SK-N-SH (cell line): ENCODE results near the gene FAM120B. TPM values are rescaled to one million over a fixed set of nuclear protein-coding genes. Genes with fewer than 3 reads are reported as not detected.
A peak's percentile ranks its signal among the peaks of the same experiment; 100 is the strongest.

ENCODE experiments used
- CTCF ChIA-PET: fragments of 300-600, 350-600 bp; formaldehyde crosslinking; extraction: SDS; loops from one replicate; lab custom pipeline; 2021; lab: Yijun Ruan, JAX
- POLR2A ChIA-PET: fragments of 350-600 bp; sonication (Branson Sonifier 250); formaldehyde crosslinking; extraction: SDS; loops from one replicate; lab custom pipeline; 2020; ENCODE audit warnings: antibody characterized with exemption, inconsistent platforms; lab: Yijun Ruan, JAX
- DNase-seq: peaks from one replicate; pipeline ENCODE4 v3.0.0; 2012
- H2AFZ ChIP-seq: fragments of 200-600 bp; sonication (generic); 2 replicates; pipeline ENCODE4 v1.8.1; 2016; ENCODE audit warnings: antibody characterized with exemption, mild to moderate bottlenecking, low read depth
- H3F3A ChIP-seq: fragments of 200-600 bp; sonication (generic); replicated peaks from 2 replicates; pipeline ENCODE3; 2016; ENCODE audit warnings: antibody characterized with exemption, mild to moderate bottlenecking; ENCODE audit not compliant: insufficient read depth
- H3K27ac ChIP-seq, 2 experiments: fragments of 200-500 bp in 1 of 2; fragments of 200-600 bp in 1 of 2; sonication (Bioruptor generic) in 1 of 2; sonication (generic), shearing (Covaris generic) in 1 of 2; 2 replicates each; pipeline versions ENCODE4 v1.5.1 to v1.6.1; 2014 to 2016; ENCODE audit warnings: low read depth in 2 of 2, inconsistent platforms in 1 of 2, low read length in 1 of 2, mild to moderate bottlenecking in 1 of 2, mixed read lengths in 1 of 2
- H3K27me3 ChIP-seq: fragments of 200-600 bp; sonication (generic), shearing (Covaris generic); 2 replicates; pipeline ENCODE4 v1.6.1; 2016; ENCODE audit warnings: mixed run types; ENCODE audit not compliant: insufficient read depth
- H3K36me3 ChIP-seq, 2 experiments: fragments of 200-500 bp in 1 of 2; fragments of 200-600 bp in 1 of 2; sonication (Bioruptor generic) in 1 of 2; sonication (generic) in 1 of 2; replicated peaks in 1 of 2; 2 replicates each; pipeline versions ENCODE3 to v1.5.1; 2014 to 2016; ENCODE audit warnings: low read length in 1 of 2, mild to moderate bottlenecking in 1 of 2; ENCODE audit not compliant: insufficient read depth in 2 of 2, control insufficient read depth in 1 of 2
- H3K4me1 ChIP-seq, 2 experiments: fragments of 200-500 bp in 1 of 2; fragments of 200-600 bp in 1 of 2; sonication (Bioruptor generic) in 1 of 2; sonication (generic), shearing (Covaris generic) in 1 of 2; 2 replicates each; pipeline versions ENCODE4 v1.5.1 to v1.6.1; 2014 to 2016; ENCODE audit warnings: low read depth in 1 of 2, low read length in 1 of 2, mixed run types in 1 of 2; ENCODE audit not compliant: insufficient read depth in 2 of 2, control insufficient read depth in 1 of 2
- H3K4me2 ChIP-seq: fragments of 200-600 bp; sonication (generic), shearing (Covaris generic); 2 replicates; pipeline ENCODE4 v1.6.1; 2017; ENCODE audit warnings: mixed run types
- H3K4me3 ChIP-seq, 2 experiments: fragments of 200-500 bp in 1 of 2; fragments of 200-600 bp in 1 of 2; sonication (Bioruptor generic) in 1 of 2; sonication (generic), shearing (Covaris generic) in 1 of 2; 2 replicates each; pipeline versions ENCODE4 v1.5.1 to v1.8.1; 2014 to 2016; ENCODE audit warnings: low read depth in 2 of 2, inconsistent platforms in 1 of 2, low read length in 1 of 2, mild to moderate bottlenecking in 1 of 2, mixed read lengths in 1 of 2, moderate library complexity in 1 of 2
- H3K79me2 ChIP-seq: fragments of 200-600 bp; sonication (generic); 2 replicates; pipeline ENCODE4 v1.8.1; 2017; ENCODE audit warnings: mild to moderate bottlenecking; ENCODE audit not compliant: insufficient read depth
- H3K9ac ChIP-seq: fragments of 200-600 bp; sonication (generic); 2 replicates; pipeline ENCODE4 v1.6.1; 2017; ENCODE audit warnings: mixed run types
- H3K9me2 ChIP-seq: fragments of 200-600 bp; sonication (generic); 2 replicates; pipeline ENCODE4 v1.6.1; 2017; ENCODE audit warnings: mixed run types
- H3K9me3 ChIP-seq: fragments of 200-600 bp; sonication (generic); 2 replicates; pipeline ENCODE4 v1.6.1; 2017; ENCODE audit warnings: mixed run types, mild to moderate bottlenecking, moderate library complexity
- H4K20me1 ChIP-seq: fragments of 200-600 bp; sonication (generic); 2 replicates; pipeline ENCODE4 v1.6.1; 2017; ENCODE audit warnings: mild to moderate bottlenecking, mixed run types; ENCODE audit not compliant: insufficient read depth
- CHD2 ChIP-seq: fragments of 150-350 bp; IDR thresholded peaks from 2 replicates; pipeline ENCODE4 v1.6.1; 2018; ENCODE audit warnings: low read length; ENCODE audit not compliant: partially characterized antibody
- EP300 ChIP-seq, 2 experiments: IDR thresholded peaks; 2 replicates each; pipeline versions ENCODE4 v1.4.0 to v1.6.1; 2012; ENCODE audit warnings: borderline replicate concordance in 1 of 2, low read depth in 1 of 2, low read length in 1 of 2
- FOSL2 ChIP-seq: IDR thresholded peaks from 2 replicates; pipeline ENCODE4 v1.4.0; 2012; ENCODE audit warnings: low read depth, mild to moderate bottlenecking, moderate library complexity, borderline replicate concordance
- FOXM1 ChIP-seq: IDR thresholded peaks from 2 replicates; pipeline ENCODE4 v1.4.0; 2012; ENCODE audit warnings: low read depth, mild to moderate bottlenecking
- GABPA ChIP-seq: IDR thresholded peaks from 2 replicates; pipeline ENCODE4 v1.4.0; 2012; ENCODE audit warnings: low read depth, mild to moderate bottlenecking
- GATA2 ChIP-seq: sonication (generic); formaldehyde crosslinking; IDR thresholded peaks from 2 replicates; pipeline ENCODE4 v1.5.0; 2020; ENCODE audit warnings: mild to moderate bottlenecking, missing genetic modification reagents
- JUND ChIP-seq: IDR thresholded peaks from 2 replicates; pipeline ENCODE4 v1.4.0; 2012
- NFIC ChIP-seq: IDR thresholded peaks from 2 replicates; pipeline ENCODE4 v1.4.0; 2012; ENCODE audit warnings: borderline replicate concordance
- REST ChIP-seq: IDR thresholded peaks from 2 replicates; pipeline ENCODE4 v1.6.1; 2012; ENCODE audit warnings: mild to moderate bottlenecking, low read depth, low read length, moderate library complexity
- TAF1 ChIP-seq: IDR thresholded peaks from 2 replicates; pipeline ENCODE4 v1.6.1; 2012; ENCODE audit warnings: low read depth, mild to moderate bottlenecking, low read length, moderate library complexity, borderline replicate concordance
- USF1 ChIP-seq: IDR thresholded peaks from 2 replicates; pipeline ENCODE4 v1.4.0; 2012; ENCODE audit warnings: low read depth, borderline replicate concordance
- YY1 ChIP-seq: IDR thresholded peaks from 2 replicates; pipeline ENCODE4 v1.4.0; 2012; ENCODE audit warnings: low read depth, mild to moderate bottlenecking
- ZBTB33 ChIP-seq: IDR thresholded peaks from 2 replicates; pipeline ENCODE4 v1.4.0; 2012; ENCODE audit warnings: low read depth, borderline replicate concordance
- WGBS: methylation state at CpG from one replicate; pipeline ENCODE4 v1.1.6; 2017; ENCODE audit warnings: low lambda C conversion rate; 5-methylcytosine and 5-hydroxymethylcytosine counted together
- polyA plus RNA-seq, 3 experiments: library from polyadenylated mRNA; depleted of rRNA; stranded (reverse); fragments of >200 nt; gene quantifications; 2 replicates each; pipeline ENCODE4 v1.2.3, GENCODE V29; 2012
- TF ChIP-seq, protein P1 (sequence below): fragments of 150-350 bp; IDR thresholded peaks from 2 replicates; pipeline ENCODE4 v1.6.1; 2017; ENCODE audit warnings: antibody characterized with exemption, low read length, low read depth, borderline replicate concordance
- TF ChIP-seq, protein P2 (sequence below): fragments of 200-600 bp; sonication (generic); IDR thresholded peaks from 2 replicates; pipeline ENCODE4 v1.6.1; 2017; ENCODE audit warnings: antibody characterized with exemption, mild to moderate bottlenecking, moderate library complexity

Gene FAM120B
- polyA plus RNA-seq, 1 of the 3 experiments (the other 2 are of a cell fraction): 7.7 TPM

DNA sequence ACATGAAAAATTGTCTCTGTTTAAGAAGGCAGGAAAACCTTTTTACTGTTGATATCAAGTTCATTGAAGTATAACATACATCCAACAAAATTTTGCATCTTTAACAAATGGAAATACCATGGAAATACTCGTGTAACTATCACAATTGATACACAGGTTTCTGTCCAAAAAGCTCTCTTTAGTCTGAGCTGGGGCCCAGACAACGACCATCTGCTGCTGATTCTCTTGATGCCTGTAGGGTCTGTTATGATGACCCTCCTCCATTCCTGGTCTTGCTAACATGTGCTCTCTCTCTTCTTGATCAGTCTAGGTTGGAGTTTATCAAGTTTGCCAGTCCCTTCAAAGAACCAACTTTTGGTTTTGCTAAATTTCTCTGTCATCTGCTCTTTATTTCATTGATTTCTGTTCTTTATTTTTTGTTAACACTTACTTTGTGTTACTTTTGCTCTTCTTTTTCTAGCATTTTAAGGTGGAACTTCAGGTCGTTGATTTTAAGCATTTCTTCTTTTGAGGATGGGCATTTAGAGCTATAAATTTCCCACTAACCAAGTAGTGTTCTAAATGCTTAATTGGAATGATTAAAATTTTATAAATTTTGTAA lies 129.8 kb downstream of the FAM120B start:
- Histone ChIP-seq H3K9me3 (no peaks in the 10 kb centered on the region), H3K4me2 (no peak overlapping the region), H3K4me1 (peaks cover 14 to 35% of the 10 kb centered on the region in 2 experiments; a peak in 3 of 4 replicates), H3K9ac (no peak overlapping the region), H3K4me3 (no peak overlapping the region), H3K36me3 (peaks cover 0 to 5% of the 10 kb centered on the region in 2 experiments), H3K9me2 (no peaks in the 10 kb centered on the region), H3F3A (no peaks in the 10 kb centered on the region), H4K20me1 (no peaks in the 10 kb centered on the region), H2AFZ (no peak overlapping the region), H3K79me2 (no peaks in the 10 kb centered on the region), H3K27me3 (no peaks in the 10 kb centered on the region), H3K27ac (no peak overlapping the region)
- WGBS: 66% methylated on average over 3 of the region's 3 CpGs
- POLR2A ChIA-PET: no interaction called here
- CTCF ChIA-PET: interaction anchor here (0.6 to 1.3 kb wide), 2 partner anchors 605 to 1931 kb away, joined by 3 read pairs; no protein-coding TSS in a partner anchor
- TF ChIP-seq TAF1: no peak
- no peak for TF ChIP-seq YY1
- TF ChIP-seq GATA2 (CRISPR knock-in tag): no peak
- TF ChIP-seq GABPA: no peak
- no peak for DNase-seq

GRCh38 chr6:170437719-170438401 lies 131.3 kb downstream of the FAM120B start:
- Histone ChIP-seq H4K20me1 (no peaks in the 10 kb centered on the region), H3K4me2 (peak overlapping the region; percentile 66), H3K27ac (peak overlapping the region; percentile 60 to 86), H3K9me2 (no peaks in the 10 kb centered on the region), H2AFZ (peak overlapping the region; percentile 86; the same call in 1 of the 2 replicates), H3K4me1 (peaks cover 18 to 35% of the 10 kb centered on the region in 2 experiments; a peak in 3 of 4 replicates), H3K9me3 (no peaks in the 10 kb centered on the region), H3K9ac (peak overlapping the region; percentile 57; the same call in 1 of the 2 replicates), H3K36me3 (peaks cover 0 to 5% of the 10 kb centered on the region in 2 experiments), H3F3A (no peaks in the 10 kb centered on the region), H3K79me2 (no peaks in the 10 kb centered on the region), H3K27me3 (no peaks in the 10 kb centered on the region), H3K4me3 (peak overlapping the region; percentile 14 to 33; a peak in 3 of 4 replicates)
- CTCF ChIA-PET: interaction anchor here (1.0 to 2.0 kb wide), 5 partner anchors 14 to 647 kb away, joined by 3 to 5 read pairs (median 3); no protein-coding TSS in a partner anchor
- DNase-seq: no peak
- POLR2A ChIA-PET: interaction anchor here (0.8 to 1.9 kb wide), 4 partner anchors 10 to 132 kb away, joined by 3 to 5 read pairs (median 4); partner anchors contain the start of gene FAM120B
- WGBS: 85% methylated on average over 8 of the region's 12 CpGs
- TF ChIP-seq, protein P1, sequence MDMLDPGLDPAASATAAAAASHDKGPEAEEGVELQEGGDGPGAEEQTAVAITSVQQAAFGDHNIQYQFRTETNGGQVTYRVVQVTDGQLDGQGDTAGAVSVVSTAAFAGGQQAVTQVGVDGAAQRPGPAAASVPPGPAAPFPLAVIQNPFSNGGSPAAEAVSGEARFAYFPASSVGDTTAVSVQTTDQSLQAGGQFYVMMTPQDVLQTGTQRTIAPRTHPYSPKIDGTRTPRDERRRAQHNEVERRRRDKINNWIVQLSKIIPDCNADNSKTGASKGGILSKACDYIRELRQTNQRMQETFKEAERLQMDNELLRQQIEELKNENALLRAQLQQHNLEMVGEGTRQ: no peak
- no peak for TF ChIP-seq TAF1
- no peak for TF ChIP-seq FOSL2
- TF ChIP-seq, protein P2, sequence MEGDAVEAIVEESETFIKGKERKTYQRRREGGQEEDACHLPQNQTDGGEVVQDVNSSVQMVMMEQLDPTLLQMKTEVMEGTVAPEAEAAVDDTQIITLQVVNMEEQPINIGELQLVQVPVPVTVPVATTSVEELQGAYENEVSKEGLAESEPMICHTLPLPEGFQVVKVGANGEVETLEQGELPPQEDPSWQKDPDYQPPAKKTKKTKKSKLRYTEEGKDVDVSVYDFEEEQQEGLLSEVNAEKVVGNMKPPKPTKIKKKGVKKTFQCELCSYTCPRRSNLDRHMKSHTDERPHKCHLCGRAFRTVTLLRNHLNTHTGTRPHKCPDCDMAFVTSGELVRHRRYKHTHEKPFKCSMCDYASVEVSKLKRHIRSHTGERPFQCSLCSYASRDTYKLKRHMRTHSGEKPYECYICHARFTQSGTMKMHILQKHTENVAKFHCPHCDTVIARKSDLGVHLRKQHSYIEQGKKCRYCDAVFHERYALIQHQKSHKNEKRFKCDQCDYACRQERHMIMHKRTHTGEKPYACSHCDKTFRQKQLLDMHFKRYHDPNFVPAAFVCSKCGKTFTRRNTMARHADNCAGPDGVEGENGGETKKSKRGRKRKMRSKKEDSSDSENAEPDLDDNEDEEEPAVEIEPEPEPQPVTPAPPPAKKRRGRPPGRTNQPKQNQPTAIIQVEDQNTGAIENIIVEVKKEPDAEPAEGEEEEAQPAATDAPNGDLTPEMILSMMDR: no peak
- TF ChIP-seq JUND: no peak
- TF ChIP-seq USF1: no peak
- no peak for TF ChIP-seq NFIC
- TF ChIP-seq ZBTB33: no peak
- no peak for TF ChIP-seq REST
- no peak for TF ChIP-seq FOXM1
- no peak for TF ChIP-seq EP300 (IDR thresholded peaks at IDR 0.05; ENCODE audit: borderline replicate concordance in 1 of 2, low read depth in 1 of 2, low read length in 1 of 2)
- no peak for TF ChIP-seq CHD2
